GM12878 (cell line): ENCODE measurements around the gene COX4I2. TPM values are rescaled to one million over a fixed set of nuclear protein-coding genes. Genes with fewer than 3 reads are reported as not detected.

ENCODE experiments used
- ATAC-seq: fragments of 200-7000 bp; cut with Tn5 transposase; 3 replicates; pipeline ENCODE4 v1.9.1; 2020; ENCODE audit warnings: mild to moderate bottlenecking, moderate library complexity
- BruUV-seq: library from RNA; stranded (reverse); fragments of 400-500 nt; replicated peaks from 2 replicates; lab custom pipeline; 2021; lab: Mats Ljungman, UMichigan
- CTCF ChIA-PET: fragments of 300-600 bp; sonication (Branson Sonifier 250); formaldehyde crosslinking; extraction: SDS; loops from one replicate; lab custom pipeline; 2021; ENCODE audit warnings: inconsistent platforms; lab: Yijun Ruan, JAX
- POLR2A ChIA-PET: fragments of 350-600 bp; formaldehyde crosslinking; extraction: SDS; loops from one replicate; lab custom pipeline; 2021; ENCODE audit warnings: inconsistent platforms; lab: Charles Lee
- RAD21 ChIA-PET: fragments of 300-600 bp; sonication (Branson Sonifier 250); formaldehyde crosslinking; loops from one replicate; lab custom pipeline; 2023; ENCODE audit warnings: antibody characterized with exemption; ENCODE audit not compliant: unreplicated experiment; lab: Charles Lee
- SMC1A ChIA-PET: fragments of 300-600 bp; sonication (Branson Sonifier 250); formaldehyde crosslinking; loops from one replicate; lab custom pipeline; 2023; ENCODE audit not compliant: unreplicated experiment, uncharacterized antibody; lab: Charles Lee
- DNase-seq: peaks from one replicate; pipeline ENCODE4 v3.0.0-alpha.2; 2011; ENCODE audit warnings: low read depth, low spot score
- FAIRE-seq: peaks from 3 replicates; lab custom pipeline; 2011; peaks lifted over from hg19 to GRCh38; lab: Jason Lieb, UNC
- H2AFZ ChIP-seq: 2 replicates; pipeline ENCODE4 v1.6.0; 2011; ENCODE audit warnings: low read depth, low read length, control low read depth; ENCODE audit not compliant: control insufficient read depth
- H3K27ac ChIP-seq: 2 replicates; pipeline ENCODE4 v1.5.1; 2011; ENCODE audit warnings: control low read depth; ENCODE audit not compliant: control insufficient read depth, insufficient read depth
- H3K27me3 ChIP-seq, 2 experiments: replicated peaks in 1 of 2; 2 replicates each; pipeline versions ENCODE4 v1.6.0 to v1.6.1; 2011; ENCODE audit warnings: low read length in 1 of 2; ENCODE audit not compliant: control insufficient read depth in 2 of 2, insufficient read depth in 2 of 2
- H3K36me3 ChIP-seq, 2 experiments: 2 replicates each; pipeline ENCODE4 v1.5.1; 2011; ENCODE audit warnings: low read length in 1 of 2; ENCODE audit not compliant: control insufficient read depth in 2 of 2, insufficient read depth in 2 of 2
- H3K4me1 ChIP-seq: 2 replicates; pipeline ENCODE4 v1.6.1; 2011; ENCODE audit warnings: mild to moderate bottlenecking, low read length, moderate library complexity, mixed read lengths; ENCODE audit not compliant: control insufficient read depth, insufficient read depth
- H3K4me2 ChIP-seq: 2 replicates; pipeline ENCODE4 v1.6.0; 2011; ENCODE audit warnings: control low read depth; ENCODE audit not compliant: control insufficient read depth, insufficient read depth
- H3K4me3 ChIP-seq: fragments of 200-600 bp; sonication (generic); 2 replicates; pipeline ENCODE4 v1.5.1; 2016
- H3K79me2 ChIP-seq: 2 replicates; pipeline ENCODE4 v1.6.0; 2011; ENCODE audit warnings: low read length; ENCODE audit not compliant: control insufficient read depth, insufficient read depth
- H3K9ac ChIP-seq: 2 replicates; pipeline ENCODE4 v1.8.0; 2011; ENCODE audit warnings: low read length, control low read depth, mixed read lengths; ENCODE audit not compliant: control insufficient read depth, insufficient read depth
- H3K9me3 ChIP-seq: replicated peaks from 3 replicates; pipeline ENCODE4 v1.5.1; 2011; ENCODE audit warnings: mild to moderate bottlenecking, low read length; ENCODE audit not compliant: control insufficient read depth, insufficient read depth
- H4K20me1 ChIP-seq: 2 replicates; pipeline ENCODE4 v1.6.0; 2011; ENCODE audit not compliant: control insufficient read depth, insufficient read depth
- CUX1 ChIP-seq: IDR thresholded peaks from 2 replicates; pipeline ENCODE4 v1.6.1; 2012; ENCODE audit warnings: improper control_type of control experiment, low read depth, low read length; ENCODE audit not compliant: insufficient replicate concordance
- HDGF ChIP-seq: fragments of 450-650 bp; IDR thresholded peaks from 2 replicates; pipeline ENCODE4 v1.6.1; 2016; ENCODE audit warnings: antibody characterized with exemption
- HSF1 ChIP-seq: fragments of 150-350 bp; IDR thresholded peaks from 2 replicates; pipeline ENCODE4 v1.6.1; 2014; ENCODE audit warnings: mild to moderate bottlenecking, low read depth, low read length
- IRF3 ChIP-seq: fragments of 450-650 bp; IDR thresholded peaks from 2 replicates; pipeline ENCODE4 v1.6.1; 2014; ENCODE audit warnings: mild to moderate bottlenecking
- IRF5 ChIP-seq: fragments of 450-650 bp; IDR thresholded peaks from 2 replicates; pipeline ENCODE4 v1.6.1; 2017; ENCODE audit warnings: borderline replicate concordance
- MYB ChIP-seq: fragments of 150-350 bp; IDR thresholded peaks from 2 replicates; pipeline ENCODE4 v1.6.1; 2014; ENCODE audit warnings: mild to moderate bottlenecking, low read depth, low read length, borderline replicate concordance
- PRDM15 ChIP-seq: fragments of 450-650 bp; formaldehyde crosslinking; IDR thresholded peaks from 2 replicates; pipeline ENCODE4 v1.4.0; 2020; ENCODE audit warnings: mild to moderate bottlenecking, moderate library complexity
- SMARCA5 ChIP-seq: fragments of 450-650 bp; IDR thresholded peaks from 2 replicates; pipeline ENCODE4 v1.6.1; 2017; ENCODE audit warnings: mild to moderate bottlenecking
- WGBS: methylation state at CpG from one replicate; pipeline ENCODE4 v1.1.6; 2016; ENCODE audit warnings: low lambda C conversion rate; ENCODE audit not compliant: insufficient replicate concordance, insufficient coverage; ENCODE audit errors: missing lambda C conversion rate; 5-methylcytosine and 5-hydroxymethylcytosine counted together
- in situ Hi-C: fragments of 300-500 bp; cut with MboI; formaldehyde crosslinking; loops from 9 replicates; pipeline ENCODE4 v1.14.3; 2018; ENCODE audit warnings: mixed read lengths
- intact Hi-C: fragments of 100-400 bp; cut with micrococcal nuclease; formaldehyde crosslinking; loops from one replicate; pipeline ENCODE4 v1.14.2; 2022; ENCODE audit not compliant: unreplicated experiment
- polyA plus RNA-seq, 11 experiments: library from polyadenylated mRNA; depleted of rRNA in 4 of 11; unstranded in 6 of 11; stranded (reverse) in 5 of 11; fragments of >200 nt; fragmentation: Nextera tagmentation in 4 of 11; fragmentation: Illumina TruSeq in 1 of 11; extraction: Ambion mirVana in 4 of 11; extraction: Trizol in 1 of 11; gene quantifications; 1 replicate in 1 of 11; 2 replicates in 10 of 11; pipeline versions ENCODE4 v1.2.1 to v1.2.3, GENCODE V29; 2011 to 2016; ENCODE audit warnings: inconsistent platforms in 2 of 11, missing spikeins in 2 of 11, low read depth in 1 of 11
- total RNA-seq, 4 experiments: library from RNA; depleted of rRNA in 3 of 4; stranded (reverse); fragments of >200 nt in 3 of 4; fragmentation: Illumina TruSeq in 1 of 4; extraction: Trizol in 1 of 4; gene quantifications; 2 replicates each; pipeline versions ENCODE4 v1.2.1 to v1.2.3, GENCODE V29; 2013 to 2021

The COX4I2 gene
- total and polyA plus RNA-seq, 10 of the 15 experiments (the other 5 are each of a cell fraction or from before 2014, with no cell fraction given): not detected

DNA sequence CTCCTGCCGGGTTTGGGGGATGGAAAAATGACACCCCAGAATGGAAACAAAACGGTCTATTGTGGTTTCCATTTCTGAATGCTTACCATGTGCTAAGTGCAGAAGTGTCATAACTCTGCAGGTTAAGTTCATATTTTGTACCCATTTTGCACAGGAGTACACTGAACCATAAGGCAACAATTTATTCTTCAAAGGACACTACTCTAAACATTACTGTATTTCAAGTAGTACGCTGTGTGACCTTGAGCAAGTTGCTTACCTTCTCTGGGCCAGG lies 42.4 kb upstream of the COX4I2 start:
- no peaks in the 10 kb centered on the region for H4K20me1 ChIP-seq
- no peaks in the 10 kb centered on the region for H3K27me3 ChIP-seq
- POLR2A ChIA-PET: no interaction called here
- RAD21 ChIA-PET: interaction anchor here (1.2 to 2.0 kb wide), 2 partner anchors 18 to 22 kb away, joined by 5 to 6 read pairs; no protein-coding TSS in a partner anchor
- CTCF ChIA-PET: interaction anchor here (1.1 kb wide), 1 partner anchor 9 kb away, joined by 3 read pairs; no protein-coding TSS in a partner anchor
- H3K9me3 ChIP-seq: no peaks in the 10 kb centered on the region
- WGBS: 30% methylated on average over 3 of the region's 3 CpGs
- no peak overlapping the region for H3K4me2 ChIP-seq
- no peak overlapping the region for H2AFZ ChIP-seq
- BruUV-seq: no TSS peak
- FAIRE-seq (no peak), DNase-seq (no peak), ATAC-seq (no peak)
- H3K27ac ChIP-seq: no peak overlapping the region
- no peaks in the 10 kb centered on the region for H3K36me3 ChIP-seq
- H3K4me3 ChIP-seq: no peak overlapping the region
- H3K9ac ChIP-seq: no peak overlapping the region
- TF ChIP-seq IRF5: no peak
- TF ChIP-seq HSF1: no peak
- TF ChIP-seq CUX1: no peak
- no peak for TF ChIP-seq IRF3
- peak; percentile 52; the same call in 1 of the 2 replicates for TF ChIP-seq SMARCA5
- TF ChIP-seq HDGF: no peak
- no peak for TF ChIP-seq PRDM15 (CRISPR knock-in tag)
- no peak for TF ChIP-seq MYB
- no peaks in the 10 kb centered on the region for H3K79me2 ChIP-seq
- H3K4me1 ChIP-seq: peaks cover 6% of the 10 kb centered on the region
- intact Hi-C loops (no loop called here), in situ Hi-C loops (no loop called here)
- SMC1A ChIA-PET: no interaction called here
